RKO (cell line): ENCODE data around the gene TESK2.
"Not testable (repeated sequence)": the region's sequence is repeated elsewhere in the genome, so short reads cannot be mapped to it uniquely, and the experiment has no call there.

Source experiments
- DNase-seq: peaks from one replicate; pipeline ENCODE4 v3.0.0-alpha.2; 2016; ENCODE audit warnings: low spot score

Gene TESK2

GRCh38 chr1:45490626-45491486, at the start of gene TESK2:
Gene TESK2, minus strand, starts transcription at chr1:45491163. Its CDS starts 33,378 bp downstream, at chr1:45457785.
- DNase-seq = peak; percentile 98

GRCh38 chr1:45536886-45537285, 45.9 kb upstream of the TESK2 start:
- DNase-seq = no peak

GRCh38 chr1:45535988-45536766, 45.2 kb upstream of the TESK2 start:
- no peak for DNase-seq

- no peak for DNase-seq
Measured at GRCh38 chr1:45531873-45532272, 40.9 kb upstream of the TESK2 start.

GRCh38 chr1:45530632-45531135, 39.7 kb upstream of the TESK2 start:
- no peak for DNase-seq

GRCh38 chr1:45526135-45526644, 35.2 kb upstream of the TESK2 start:
- DNase-seq = no peak

- not testable (repeated sequence) for DNase-seq
Measured at GRCh38 chr1:45523975-45524374, 33.0 kb upstream of the TESK2 start.

GRCh38 chr1:45523516-45523915, 32.6 kb upstream of the TESK2 start:
- DNase-seq = not testable (repeated sequence)

- DNase-seq = peak; percentile 80
Measured at GRCh38 chr1:45522324-45523104, 31.6 kb upstream of the TESK2 start.

- DNase-seq = peak; percentile 95
Measured at GRCh38 chr1:45521413-45522323, 30.7 kb upstream of the TESK2 start, which contains the start of gene PRDX1. Gene PRDX1, minus strand, starts transcription at chr1:45521884. Its CDS starts 2,841 bp downstream, at chr1:45519043.

- not testable (repeated sequence) for DNase-seq
Measured at GRCh38 chr1:45519774-45520173, 28.8 kb upstream of the TESK2 start.

GRCh38 chr1:45518910-45519309, 27.9 kb upstream of the TESK2 start:
- no peak for DNase-seq

- DNase-seq = not testable (repeated sequence)
Measured at GRCh38 chr1:45518366-45518765, 27.4 kb upstream of the TESK2 start.

- DNase-seq = no peak
Measured at GRCh38 chr1:45516465-45516864, 25.5 kb upstream of the TESK2 start.

- DNase-seq = no peak
Measured at GRCh38 chr1:45516036-45516435, 25.1 kb upstream of the TESK2 start.

- not testable (repeated sequence) for DNase-seq
Measured at GRCh38 chr1:45513532-45514260, 22.7 kb upstream of the TESK2 start.

- DNase-seq = peak; percentile 85
Measured at GRCh38 chr1:45512641-45513054, 21.7 kb upstream of the TESK2 start.

GRCh38 chr1:45510972-45511527, 20.1 kb upstream of the TESK2 start:
- DNase-seq = no peak
